GM19239 (cell line): ENCODE data around the gene GET3.

Source experiments
- DNase-seq: peaks from one replicate; pipeline ENCODE4 v3.0.0; 2011; ENCODE audit warnings: low spot score; ENCODE audit not compliant: insufficient read length
- FAIRE-seq: peaks from 2 replicates; lab custom pipeline; 2011; peaks lifted over from hg19 to GRCh38; lab: Jason Lieb, UNC

Gene GET3

GRCh38 chr19:12749938-12750521 is 12.7 kb downstream of the GET3 start:
- FAIRE-seq (no peak), DNase-seq (no peak)

GRCh38 chr19:12750851-12751250 is 13.6 kb downstream of the GET3 start:
- FAIRE-seq, result no peak
- DNase-seq, result no peak

- DNase-seq (no peak), FAIRE-seq (no peak)
Measured at GRCh38 chr19:12751635-12752034, 14.3 kb downstream of the GET3 start, which contains the start of gene BEST2. Gene BEST2 (plus strand): TSS chr19:12751791. CDS start chr19:12752593, 802 bp downstream.

- FAIRE-seq, result no peak
- DNase-seq, result no peak
Measured at GRCh38 chr19:12752056-12752781, 14.9 kb downstream of the GET3 start.

- FAIRE-seq, result no peak
- no peak for DNase-seq
Measured at GRCh38 chr19:12754465-12755196, 17.3 kb downstream of the GET3 start.

- DNase-seq (no peak), FAIRE-seq (no peak)
Measured at GRCh38 chr19:12756150-12756883, 19.0 kb downstream of the GET3 start.

- FAIRE-seq, result no peak
- DNase-seq, result peak; percentile 86
Measured at GRCh38 chr19:12757544-12758274, 20.4 kb downstream of the GET3 start.

- DNase-seq (no peak), FAIRE-seq (no peak)
Measured at GRCh38 chr19:12759686-12760085, 22.4 kb downstream of the GET3 start.

GRCh38 chr19:12763100-12763499 is 25.8 kb downstream of the GET3 start:
- DNase-seq (no peak), FAIRE-seq (no peak)

GRCh38 chr19:12764698-12765097 is 27.4 kb downstream of the GET3 start:
- no peak for FAIRE-seq
- DNase-seq, result no peak

- peak; percentile 89 for DNase-seq
- peak; percentile 74 for FAIRE-seq
Measured at GRCh38 chr19:12766051-12766521, 28.8 kb downstream of the GET3 start.

GRCh38 chr19:12767150-12767549 is 29.9 kb downstream of the GET3 start:
- no peak for FAIRE-seq

GRCh38 chr19:12767666-12768065 is 30.4 kb downstream of the GET3 start:
- FAIRE-seq (no peak), DNase-seq (no peak)

More at GRCh38 chr19:12767150-12767549, 29.9 kb downstream of the GET3 start:
- no peak for DNase-seq

GRCh38 chr19:12769689-12770088 is 32.4 kb downstream of the GET3 start:
- FAIRE-seq, result no peak

GRCh38 chr19:12770922-12771321 is 33.6 kb downstream of the GET3 start:
- FAIRE-seq, result no peak
- no peak for DNase-seq

More at GRCh38 chr19:12769689-12770088, 32.4 kb downstream of the GET3 start:
- no peak for DNase-seq

GRCh38 chr19:12772323-12772722 is 35.0 kb downstream of the GET3 start:
- DNase-seq (no peak), FAIRE-seq (no peak)

- FAIRE-seq (no peak), DNase-seq (no peak)
Measured at GRCh38 chr19:12773571-12773970, 36.3 kb downstream of the GET3 start.

GRCh38 chr19:12774588-12775555 is 37.6 kb downstream of the GET3 start, which contains the start of gene HOOK2:
Gene HOOK2 (minus strand): TSS chr19:12775552. CDS start chr19:12775449, 103 bp downstream.
- FAIRE-seq (no peak), DNase-seq (no peak)
